HG02884 (cell line): ENCODE data around the gene TOMM7.
"Not testable (repeated sequence)": the region's sequence is repeated elsewhere in the genome, so short reads cannot be mapped to it uniquely, and the experiment has no call there.

ENCODE experiments used
- ATAC-seq: cut with Tn5 transposase; IDR thresholded peaks from one replicate; pipeline ENCODE4 v1.9.1; 2021; ENCODE audit warnings: mild to moderate bottlenecking, moderate library complexity; ENCODE audit not compliant: unreplicated experiment

The TOMM7 gene

DNA sequence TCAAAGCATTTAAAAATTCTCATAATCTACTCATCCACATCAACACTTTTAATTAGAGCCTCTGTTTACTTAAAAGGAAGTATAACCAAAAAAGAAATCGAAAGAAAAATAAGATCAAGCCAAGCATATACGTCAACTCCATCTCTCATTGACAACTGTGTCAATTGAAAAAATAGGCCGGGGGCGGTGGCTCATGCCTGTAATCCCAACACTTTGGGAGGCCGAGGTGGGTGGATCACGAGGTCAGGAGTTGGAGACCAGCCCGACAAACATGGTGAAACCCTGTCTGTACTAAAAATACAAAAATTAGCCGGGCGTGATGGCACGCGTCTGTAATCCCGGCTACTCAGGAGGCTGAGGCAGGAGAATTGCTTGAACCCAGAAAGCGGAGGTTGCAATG, 32.0 kb downstream of the TOMM7 start:
- not testable (repeated sequence) for ATAC-seq

DNA sequence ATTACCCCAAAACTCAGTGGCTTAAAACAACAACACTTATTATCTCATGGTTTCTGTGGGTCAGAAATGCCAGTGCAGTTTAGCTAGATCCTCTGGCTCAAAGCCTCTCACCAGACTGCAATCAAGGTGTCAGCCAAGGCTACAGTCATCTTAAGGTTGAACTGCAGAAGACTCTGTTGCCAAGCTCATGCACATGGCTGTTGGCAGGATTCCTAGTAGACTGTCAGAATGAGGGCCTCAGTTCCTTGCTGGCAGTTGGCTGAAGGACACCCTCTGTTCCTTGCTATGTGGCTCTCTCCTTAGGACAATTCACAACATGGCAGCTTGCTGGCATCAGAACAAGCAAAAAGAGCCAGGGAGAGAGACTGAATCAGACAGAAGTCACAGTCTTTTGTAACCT, 34.7 kb downstream of the TOMM7 start:
- no peak for ATAC-seq

DNA sequence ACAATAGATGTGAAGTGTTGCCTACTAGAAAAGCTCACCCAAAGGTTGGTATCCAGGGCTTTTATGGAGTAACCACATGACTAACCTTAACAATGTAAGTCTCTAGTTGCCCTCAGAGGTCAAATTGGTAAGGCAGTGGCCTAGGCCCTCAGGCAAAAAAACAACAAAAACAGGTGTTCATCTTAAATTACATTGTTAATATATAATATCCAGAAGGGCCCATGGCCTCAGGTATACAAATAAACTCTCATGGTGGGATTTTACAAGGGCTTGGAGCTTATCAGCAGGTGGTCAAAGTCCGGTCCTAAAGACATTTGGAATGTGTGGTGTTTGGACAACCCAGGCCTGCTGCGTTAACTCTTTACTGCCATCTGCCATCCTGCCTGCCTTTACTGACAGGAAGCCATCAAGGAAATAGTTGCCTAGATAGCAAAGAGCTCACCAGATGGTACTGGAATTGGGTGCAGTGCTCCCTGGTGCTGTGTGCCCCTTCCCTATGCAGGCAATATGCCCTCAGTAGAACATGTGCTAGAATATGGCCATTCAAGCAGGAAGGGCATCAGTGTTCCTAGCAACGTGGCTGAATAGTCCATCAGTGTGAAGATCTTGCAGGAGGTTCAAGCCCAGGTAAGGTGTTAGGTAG, 36.2 kb downstream of the TOMM7 start:
- ATAC-seq = no peak

DNA sequence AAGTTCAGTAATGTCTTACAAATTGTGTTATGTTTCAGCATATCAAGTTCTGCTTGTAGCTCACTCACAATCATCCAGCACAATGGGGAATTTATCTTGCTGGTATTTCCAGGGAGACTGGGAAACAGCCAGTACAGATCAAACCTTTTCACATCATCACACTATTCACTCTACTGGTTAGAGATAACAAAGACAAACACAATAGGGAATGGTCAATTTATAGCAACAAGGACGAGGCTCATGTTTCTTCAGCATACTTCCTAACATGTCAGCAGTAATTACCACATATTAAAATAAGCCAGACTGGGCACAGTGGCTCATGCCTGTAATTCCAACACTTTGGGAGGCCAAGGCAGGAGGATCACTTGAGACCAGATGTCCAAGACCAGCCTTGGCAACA, 38.3 kb downstream of the TOMM7 start:
- ATAC-seq = no peak

DNA sequence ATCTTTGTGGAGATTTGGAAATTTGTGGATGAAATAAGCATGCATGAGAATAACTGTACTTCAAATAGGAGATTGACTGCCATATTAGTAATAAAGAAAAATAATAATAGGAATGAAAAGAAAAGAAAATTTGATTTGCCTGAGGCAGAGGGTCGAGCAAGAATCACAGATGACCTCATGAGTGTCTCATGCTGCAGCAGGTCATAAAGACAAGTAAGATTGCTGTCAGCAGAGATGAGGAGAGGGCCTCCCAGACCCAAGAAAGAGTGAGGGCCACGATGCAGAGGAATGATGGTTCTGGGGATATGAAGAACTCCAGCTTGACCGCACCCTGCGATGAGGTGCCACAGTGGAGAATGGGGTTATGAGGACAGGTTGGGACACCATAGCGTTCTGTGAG, 39.2 kb downstream of the TOMM7 start:
- no peak for ATAC-seq

DNA sequence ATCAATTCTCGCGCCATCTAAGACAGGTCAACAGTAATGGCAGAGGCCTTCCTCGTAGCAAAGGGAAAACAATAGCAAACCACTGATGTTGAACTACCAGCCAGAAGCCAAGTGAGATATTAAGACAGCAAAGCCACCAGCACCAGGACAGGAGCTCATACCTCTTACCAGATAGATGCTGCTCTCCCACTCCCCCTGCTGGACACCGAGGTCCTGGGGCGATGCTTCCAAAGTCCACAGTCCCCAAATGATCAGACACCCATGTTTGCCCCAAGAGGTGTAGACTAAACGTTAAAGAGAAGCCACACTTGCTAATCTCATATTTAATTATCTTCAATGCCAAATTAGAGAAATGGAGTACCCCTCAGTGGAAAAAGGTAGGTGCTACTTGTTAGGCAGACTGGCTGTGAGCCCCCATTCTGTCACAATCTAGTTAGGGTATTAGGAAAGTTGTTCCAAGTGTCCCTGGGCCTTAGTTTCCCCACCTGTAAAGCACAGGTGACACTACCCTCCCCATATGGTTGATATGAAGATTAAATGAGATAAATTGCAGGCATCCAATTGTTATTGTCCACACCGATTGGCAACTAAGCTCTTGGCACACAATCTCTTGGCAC, 39.9 kb downstream of the TOMM7 start:
- ATAC-seq = peak; percentile 72

DNA sequence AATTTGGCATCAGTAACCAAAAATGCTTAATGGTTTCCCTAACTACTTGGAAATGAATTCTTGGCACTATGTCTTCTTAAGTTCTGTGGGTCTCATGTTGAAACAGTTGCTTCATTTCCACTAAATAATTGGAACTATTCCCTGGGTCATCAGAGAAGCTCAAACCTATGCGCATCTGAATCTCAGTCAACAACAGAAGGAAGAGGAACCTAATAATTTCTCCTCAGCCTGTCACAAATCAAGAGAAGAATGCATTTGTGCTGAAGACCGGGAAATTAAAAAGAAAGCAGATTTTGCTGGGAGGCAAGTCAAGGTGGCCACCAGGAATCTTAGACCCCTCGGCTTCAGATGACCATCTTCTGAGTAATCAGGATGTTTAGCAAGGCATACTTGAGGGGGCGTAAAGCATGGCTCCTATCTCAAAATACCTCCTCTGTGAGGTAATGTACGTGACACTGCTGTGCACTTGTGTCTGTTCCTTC, 41.4 kb downstream of the TOMM7 start:
- no peak for ATAC-seq

DNA sequence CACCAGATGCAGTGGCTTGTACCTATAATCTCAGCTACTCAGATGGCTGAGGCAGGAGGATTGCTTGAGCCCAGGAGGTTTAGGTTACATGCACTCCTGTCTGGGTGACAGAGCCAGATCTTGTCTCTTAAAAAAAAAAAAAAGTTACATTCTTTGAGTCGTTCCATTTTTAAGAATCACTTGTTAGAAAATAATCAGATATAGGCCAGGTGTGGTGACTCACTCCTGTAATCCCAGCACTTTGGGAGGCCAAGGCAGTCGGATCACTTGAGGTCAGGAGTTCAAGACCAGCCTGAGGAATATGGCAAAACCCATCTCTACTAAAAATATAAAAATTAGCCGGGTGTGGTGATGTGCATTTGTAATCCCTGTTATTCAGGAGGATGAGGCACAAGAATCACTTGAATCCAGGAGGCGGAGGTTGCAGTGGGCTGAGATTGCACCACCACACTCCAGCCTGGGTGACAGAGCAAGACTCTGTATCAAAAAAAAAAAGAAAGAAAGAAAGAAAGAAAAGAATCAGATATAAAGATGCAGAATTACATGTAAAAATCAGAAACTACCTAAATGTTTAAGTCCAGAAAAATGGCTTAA, 42.8 kb downstream of the TOMM7 start:
- ATAC-seq = not testable (repeated sequence)

DNA sequence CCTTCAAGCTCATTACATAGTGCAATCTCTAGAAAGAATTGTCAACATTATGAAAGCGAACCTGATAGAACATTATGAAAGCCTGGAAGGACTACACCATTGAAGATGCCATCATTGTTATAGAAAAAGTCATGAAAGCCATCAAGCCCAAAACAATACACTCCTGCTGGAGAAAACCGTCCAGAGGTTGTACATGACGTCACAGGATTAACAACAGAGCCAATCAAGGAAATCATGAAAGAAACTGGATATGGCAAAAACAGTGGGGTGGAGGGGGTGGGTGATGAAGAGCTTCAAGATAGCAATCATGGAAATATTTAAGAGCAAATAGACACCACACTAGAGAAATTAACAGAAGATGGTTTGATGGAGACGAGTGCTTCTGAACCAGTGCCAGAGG, 45.7 kb downstream of the TOMM7 start:
- no peak for ATAC-seq

DNA sequence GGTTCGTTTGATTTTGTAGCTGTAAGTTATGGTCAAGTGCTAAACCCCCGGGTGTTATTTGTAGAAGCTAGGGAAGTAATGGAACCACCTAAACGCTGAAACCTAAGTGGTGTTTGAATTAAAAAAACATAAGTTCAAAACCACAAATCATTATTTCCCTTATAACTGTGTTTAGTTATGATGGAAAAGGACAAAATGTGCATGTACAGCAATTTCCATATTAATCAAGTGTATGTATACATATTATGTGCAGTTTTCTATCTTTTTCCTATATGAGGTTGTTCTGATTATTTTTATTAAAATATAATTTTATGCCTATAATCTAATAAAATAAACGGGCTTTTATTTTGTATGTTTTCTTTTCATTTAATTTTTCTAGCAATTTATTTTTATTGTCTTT, 49.8 kb downstream of the TOMM7 start:
- ATAC-seq = no peak

DNA sequence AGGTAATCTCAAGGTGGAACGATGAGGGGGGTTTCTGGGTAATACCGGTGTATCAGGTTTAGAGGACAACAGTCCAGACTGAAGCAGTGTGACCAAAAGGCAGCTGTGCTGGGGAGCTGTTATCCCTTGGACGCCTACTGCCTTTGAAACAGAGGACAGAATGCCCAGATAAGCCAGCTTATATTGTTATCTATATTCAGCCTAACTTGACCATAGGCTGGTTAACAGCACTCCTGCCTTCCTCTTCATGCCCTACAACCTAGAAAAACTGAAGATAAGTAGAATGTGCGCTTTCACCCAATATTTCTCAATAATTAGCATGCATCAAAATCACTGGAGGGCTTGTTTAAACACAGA, 50.8 kb downstream of the TOMM7 start:
- ATAC-seq = no peak

DNA sequence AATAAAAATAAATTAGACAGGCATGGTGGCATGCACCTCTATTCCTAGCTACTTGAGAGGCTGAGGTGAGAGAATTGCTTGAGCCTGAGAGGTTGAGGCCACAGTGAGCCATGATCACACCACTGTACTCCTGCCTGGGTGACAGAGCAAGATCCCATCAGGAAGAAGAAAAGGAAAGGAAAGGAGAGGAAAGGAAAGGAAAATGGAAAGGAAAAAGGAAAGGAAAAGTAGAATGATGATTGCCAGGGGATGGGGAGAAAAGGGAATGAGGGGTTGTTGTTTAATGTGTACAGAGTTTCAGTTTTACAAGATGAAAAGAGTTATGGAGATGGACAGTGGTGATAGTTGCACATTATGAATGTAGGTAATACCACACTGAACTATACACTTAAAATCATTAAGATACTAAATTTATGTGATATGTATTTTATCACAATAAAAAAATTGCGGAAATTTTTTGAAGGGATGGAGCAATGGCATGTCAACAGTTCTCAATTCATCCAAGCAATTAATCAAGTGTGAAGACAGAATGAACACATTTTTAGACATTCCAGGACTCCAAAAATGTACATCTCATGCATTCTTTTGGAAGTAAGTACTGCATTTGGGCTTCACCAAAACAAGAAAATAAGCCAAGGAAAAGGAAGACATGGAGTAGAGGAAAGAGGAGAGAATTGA, 51.3 kb downstream of the TOMM7 start:
- ATAC-seq = no peak

DNA sequence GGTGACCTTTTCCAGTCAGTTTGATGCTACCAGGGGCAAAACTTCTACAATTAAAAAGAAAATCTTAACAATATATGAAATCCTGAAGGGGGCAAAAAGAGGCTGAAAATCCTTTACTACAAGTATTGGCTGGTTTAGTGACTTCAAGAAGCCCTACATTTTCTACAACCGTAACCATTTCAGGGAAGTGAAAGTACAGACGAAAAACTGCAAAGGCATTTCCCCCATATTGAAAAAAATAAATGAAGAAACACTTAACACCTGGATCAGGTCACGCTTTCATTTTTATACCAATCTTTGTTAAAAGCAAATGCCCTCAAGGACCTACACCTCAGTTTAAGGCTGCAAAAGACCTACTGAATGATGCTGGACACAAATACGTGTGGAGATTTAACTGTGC, 57.0 kb downstream of the TOMM7 start:
- ATAC-seq = peak; percentile 75
